Measurements from ENCODE around the gene NAA16. TPM values are rescaled to one million over a fixed set of nuclear protein-coding genes. Genes with fewer than 3 reads are reported as not detected.

NAA16 gene
- polyA plus RNA-seq, 1 donor from 2014 or later, result 57.0 TPM

GRCh38 chr13:41405367-41405766 lies 94.3 kb downstream of the NAA16 start:
- H3K4me3 ChIP-seq (ENCODE audit: low read length), result no peak overlapping the region
- H3K27me3 ChIP-seq (ENCODE audit: insufficient read depth, low read depth, low read length), result no peaks in the 10 kb centered on the region
- H3K4me2 ChIP-seq (ENCODE audit: low read length), result no peak overlapping the region
- no peaks in the 10 kb centered on the region for H3K36me3 ChIP-seq (ENCODE audit: insufficient read depth, low read length)
- no peaks in the 10 kb centered on the region for H3K9me2 ChIP-seq (ENCODE audit: insufficient read depth, low read length)
- no peak for TF ChIP-seq EP300 (conservative IDR thresholded peaks at IDR 0.05; ENCODE audit: poor library complexity, severe bottlenecking)
- no peak for TF ChIP-seq RAD21 (conservative IDR thresholded peaks at IDR 0.05)
- no peak for TF ChIP-seq SMC3 (conservative IDR thresholded peaks at IDR 0.05; ENCODE audit: poor library complexity)
- no peak for TF ChIP-seq EZH2 (IDR thresholded peaks at IDR 0.05; ENCODE audit: borderline replicate concordance, insufficient read depth, low read length, poor library complexity, severe bottlenecking)
- TF ChIP-seq POLR2AphosphoS5 (IDR thresholded peaks at IDR 0.05), result no peak
- no peak for TF ChIP-seq REST (IDR thresholded peaks at IDR 0.05; ENCODE audit: borderline replicate concordance)
- H3K9me3 ChIP-seq (ENCODE audit: low read length), result no peaks in the 10 kb centered on the region
- no peak overlapping the region for H2AFZ ChIP-seq (ENCODE audit: low read depth, low read length)
- no peaks in the 10 kb centered on the region for H3K79me2 ChIP-seq (replicated peaks; ENCODE audit: insufficient read depth, low read length)
- H3K27ac ChIP-seq (ENCODE audit: low read length), result no peak overlapping the region
- no peak overlapping the region for H3K9ac ChIP-seq (ENCODE audit: low read length)
- no peaks in the 10 kb centered on the region for H3F3A ChIP-seq (ENCODE audit: insufficient read depth, low read length, poor library complexity, severe bottlenecking)
- no peaks in the 10 kb centered on the region for H4K20me1 ChIP-seq (ENCODE audit: insufficient read depth)

GRCh38 chr13:41407380-41407779 lies 96.3 kb downstream of the NAA16 start:
- Histone ChIP-seq H4K20me1 (ENCODE audit: insufficient read depth) (no peaks in the 10 kb centered on the region), H3K36me3 (ENCODE audit: insufficient read depth, low read length) (no peaks in the 10 kb centered on the region), H3K79me2 (replicated peaks; ENCODE audit: insufficient read depth, low read length) (no peaks in the 10 kb centered on the region), H3K4me3 (ENCODE audit: low read length) (no peak overlapping the region), H3K9me2 (ENCODE audit: insufficient read depth, low read length) (no peaks in the 10 kb centered on the region), H3K9ac (ENCODE audit: low read length) (no peak overlapping the region), H3K27me3 (ENCODE audit: insufficient read depth, low read depth, low read length) (no peaks in the 10 kb centered on the region), H3K9me3 (ENCODE audit: low read length) (no peaks in the 10 kb centered on the region), H3F3A (ENCODE audit: insufficient read depth, low read length, poor library complexity, severe bottlenecking) (no peaks in the 10 kb centered on the region), H2AFZ (ENCODE audit: low read depth, low read length) (no peak overlapping the region), H3K4me2 (ENCODE audit: low read length) (no peak overlapping the region), H3K27ac (ENCODE audit: low read length) (no peak overlapping the region)
- TF ChIP-seq MXI1 (conservative IDR thresholded peaks at IDR 0.05; ENCODE audit: poor library complexity, severe bottlenecking), result no peak
- TF ChIP-seq RAD21 (conservative IDR thresholded peaks at IDR 0.05), result no peak
- no peak for TF ChIP-seq SMC3 (conservative IDR thresholded peaks at IDR 0.05; ENCODE audit: poor library complexity)
- TF ChIP-seq CTCF (IDR thresholded peaks at IDR 0.05; ENCODE audit: poor library complexity, severe bottlenecking), result no peak
- TF ChIP-seq POLR2AphosphoS5 (IDR thresholded peaks at IDR 0.05), result no peak
- no peak for TF ChIP-seq REST (IDR thresholded peaks at IDR 0.05; ENCODE audit: borderline replicate concordance)
- no peak for TF ChIP-seq EZH2 (IDR thresholded peaks at IDR 0.05; ENCODE audit: borderline replicate concordance, insufficient read depth, low read length, poor library complexity, severe bottlenecking)
- no peak for TF ChIP-seq TAF1 (IDR thresholded peaks at IDR 0.05; ENCODE audit: low read depth)
- TF ChIP-seq EP300 (conservative IDR thresholded peaks at IDR 0.05; ENCODE audit: poor library complexity, severe bottlenecking), result no peak
